ENCODE data around the gene MLEC. TPM values are rescaled to one million over a fixed set of nuclear protein-coding genes. Genes with fewer than 3 reads are reported as not detected.

The MLEC gene
- total RNA-seq, 1 donor from 2014 or later: 172 TPM

GRCh38 chr12:120750806-120751205 is 63.9 kb downstream of the MLEC start:
- no peak for TF ChIP-seq CTCF (conservative IDR thresholded peaks at IDR 0.05)
- H3K4me3 Mint-ChIP-seq: no peak overlapping the region
- no peak overlapping the region for H3K27ac Mint-ChIP-seq
- H3K4me1 Mint-ChIP-seq (ENCODE audit: unreplicated experiment): no peaks in the 10 kb centered on the region
- H3K9me3 Mint-ChIP-seq: peaks cover 8% of the 10 kb centered on the region
- H3K36me3 Mint-ChIP-seq: no peaks in the 10 kb centered on the region
- H3K27me3 Mint-ChIP-seq: no peaks in the 10 kb centered on the region
- DNase-seq (ENCODE audit: extremely low spot score, unreplicated experiment): no peak

- DNase-seq (ENCODE audit: extremely low spot score, unreplicated experiment): no peak
- TF ChIP-seq CTCF (conservative IDR thresholded peaks at IDR 0.05): no peak
- Mint-ChIP-seq H3K4me3 (no peak overlapping the region), H3K27ac (no peak overlapping the region), H3K4me1 (ENCODE audit: unreplicated experiment) (no peaks in the 10 kb centered on the region), H3K27me3 (no peaks in the 10 kb centered on the region), H3K36me3 (no peaks in the 10 kb centered on the region), H3K9me3 (peaks cover 8% of the 10 kb centered on the region)
These were observed 64.4 kb downstream of the MLEC start for GRCh38 chr12:120751389-120751788.

Other genes with a start within 250 kb of the MLEC start
- 400 and 501 TPM in 2 replicates for gene COX6A1, start 249.0 kb upstream of the MLEC start, total RNA-seq (ENCODE audit: low replicate concordance)
- gene TRIAP1, start 240.8 kb upstream of the MLEC start, total RNA-seq (ENCODE audit: low replicate concordance): 46.6 and 65.2 TPM in 2 replicates
- gene GATC, start 240.7 kb upstream of the MLEC start, total RNA-seq (ENCODE audit: low replicate concordance): 27.7 and 33.9 TPM in 2 replicates
- gene SRSF9, start 217.4 kb upstream of the MLEC start, total RNA-seq (ENCODE audit: low replicate concordance): 226 and 248 TPM in 2 replicates
- gene DYNLL1, start 191.0 kb upstream of the MLEC start, total RNA-seq (ENCODE audit: low replicate concordance): 403 and 451 TPM in 2 replicates
- gene COQ5, start 158.0 kb upstream of the MLEC start, total RNA-seq (ENCODE audit: low replicate concordance): 28.7 and 35.6 TPM in 2 replicates
- 162 and 188 TPM in 2 replicates for gene RNF10, start 152.8 kb upstream of the MLEC start, total RNA-seq (ENCODE audit: low replicate concordance)
- gene POP5, start 105.7 kb upstream of the MLEC start, total RNA-seq (ENCODE audit: low replicate concordance): 45.6 and 55.2 TPM in 2 replicates
- gene CABP1, start 46.5 kb upstream of the MLEC start, total RNA-seq (ENCODE audit: low replicate concordance): 0.26 and 0.56 TPM in 2 replicates
- 39.2 and 57.2 TPM in 2 replicates for gene UNC119B, start 23.3 kb downstream of the MLEC start, total RNA-seq (ENCODE audit: low replicate concordance)
- 12.1 and 16.4 TPM in 2 replicates for gene ACADS, start 38.7 kb downstream of the MLEC start, total RNA-seq (ENCODE audit: low replicate concordance)
- gene SPPL3, start 217.2 kb downstream of the MLEC start, total RNA-seq (ENCODE audit: low replicate concordance): 67.6 and 67.7 TPM in 2 replicates